HEK293T (cell line): ENCODE measurements around the gene B3GALT2.

Experiments
- BHLHE40 ChIP-seq: fragments of 450-650 bp; IDR thresholded peaks from 2 replicates; pipeline ENCODE4 v1.6.1; 2016; ENCODE audit warnings: mild to moderate bottlenecking, moderate library complexity, borderline replicate concordance
- ELF4 ChIP-seq: fragments of 450-650 bp; IDR thresholded peaks from 2 replicates; pipeline ENCODE4 v1.6.1; 2017; ENCODE audit warnings: antibody characterized with exemption
- FOXA1 ChIP-seq: fragments of 450-650 bp; IDR thresholded peaks from 2 replicates; pipeline ENCODE4 v1.6.1; 2016; ENCODE audit warnings: mild to moderate bottlenecking
- FOXK2 ChIP-seq: fragments of 450-650 bp; IDR thresholded peaks from 2 replicates; pipeline ENCODE4 v1.6.1; 2016; ENCODE audit warnings: mild to moderate bottlenecking
- FOXM1 ChIP-seq: fragments of 450-650 bp; IDR thresholded peaks from 2 replicates; pipeline ENCODE4 v1.6.1; 2017; ENCODE audit warnings: mild to moderate bottlenecking, borderline replicate concordance
- PKNOX1 ChIP-seq: fragments of 450-650 bp; IDR thresholded peaks from 2 replicates; pipeline ENCODE4 v1.6.1; 2016
- SP1 ChIP-seq: fragments of 450-650 bp; IDR thresholded peaks from 2 replicates; pipeline ENCODE4 v1.6.1; 2017
- SUZ12 ChIP-seq: fragments of 450-650 bp; IDR thresholded peaks from 2 replicates; pipeline ENCODE4 v1.6.1; 2016; ENCODE audit warnings: mild to moderate bottlenecking

GRCh38 chr1:193234530-193234929 lies 48.1 kb upstream of the B3GALT2 start:
- TF ChIP-seq PKNOX1 (no peak), SP1 (no peak), ELF4 (no peak), BHLHE40 (no peak), SUZ12 (no peak), FOXA1 (no peak), FOXM1 (no peak), FOXK2 (no peak)
